A549 (cell line): ENCODE data around the gene CNTFR. TPM values are rescaled to one million over a fixed set of nuclear protein-coding genes. Genes with fewer than 3 reads are reported as not detected.
A peak's percentile ranks its signal among the peaks of the same experiment; 100 is the strongest.

Source experiments
- ATAC-seq, 2 experiments: fragments of 200-7000 bp in 1 of 2; fragments of >200 bp in 1 of 2; cut with Nextera tagmentation in 1 of 2; cut with Tn5 transposase in 1 of 2; 3 replicates each; pipeline versions ENCODE4 v1.8.0 to v1.9.1; 2018 to 2020; ENCODE audit warnings: mild to moderate bottlenecking in 1 of 2, moderate library complexity in 1 of 2
- CTCF ChIA-PET: fragments of 300-600 bp; sonication (Branson Sonifier 250); formaldehyde crosslinking; extraction: SDS; loops from one replicate; lab custom pipeline; 2021; ENCODE audit warnings: antibody characterized with exemption, inconsistent platforms; lab: Yijun Ruan, JAX
- POLR2A ChIA-PET: fragments of 350-600 bp; formaldehyde crosslinking; extraction: SDS; loops from one replicate; lab custom pipeline; 2021; ENCODE audit warnings: antibody characterized with exemption, inconsistent platforms; lab: Yijun Ruan, JAX
- DNase-seq, 2 experiments: peaks; one replicate each; pipeline versions ENCODE4 v3.0.0 to v3.0.0-alpha.2; 2011 to 2016; ENCODE audit warnings: low read depth in 1 of 2, low spot score in 1 of 2
- FAIRE-seq: peaks from 2 replicates; lab custom pipeline; 2011; peaks lifted over from hg19 to GRCh38; lab: Jason Lieb, UNC
- H3K27ac ChIP-seq, 2 experiments: fragments of >200 bp; sonication (Bioruptor Twin); formaldehyde crosslinking; 3 replicates each; pipeline ENCODE4 v1.5.1; 2016 to 2017
- H3K4me1 ChIP-seq: fragments of >200 bp; sonication (Bioruptor Twin); formaldehyde crosslinking; 3 replicates; pipeline ENCODE4 v1.6.1; 2016
- H3K4me2 ChIP-seq: fragments of >200 bp; sonication (Bioruptor Twin); formaldehyde crosslinking; 3 replicates; pipeline ENCODE4 v1.6.1; 2016
- H3K4me3 ChIP-seq: fragments of >200 bp; sonication (Bioruptor Twin); formaldehyde crosslinking; 3 replicates; pipeline ENCODE4 v1.5.1; 2016
- H3K9me3 ChIP-seq: fragments of >200 bp; sonication (Bioruptor Twin); formaldehyde crosslinking; 3 replicates; pipeline ENCODE4 v1.6.1; 2016
- ATOH8 ChIP-seq: fragments of 250-450 bp; sonication (Bioruptor Pico); IDR thresholded peaks from 2 replicates; pipeline ENCODE4 v1.5.0; 2020; ENCODE audit warnings: low read depth, mild to moderate bottlenecking, moderate library complexity
- BCL3 ChIP-seq: fragments of >200 bp; sonication (Bioruptor Twin); formaldehyde crosslinking; IDR thresholded peaks from 3 replicates; pipeline ENCODE4 v1.6.1; 2016
- CEBPB ChIP-seq, 2 experiments: fragments of >200 bp in 1 of 2; sonication (Bioruptor Twin) in 1 of 2; formaldehyde crosslinking in 1 of 2; IDR thresholded peaks; 2 replicates each; pipeline ENCODE4 v1.6.1; 2012 to 2016
- CHD2 ChIP-seq: fragments of 150-350 bp; IDR thresholded peaks from 2 replicates; pipeline ENCODE4 v1.6.1; 2014; ENCODE audit warnings: low read length; ENCODE audit not compliant: partially characterized antibody
- CHD4 ChIP-seq: fragments of 200-600 bp; sonication (generic); IDR thresholded peaks from 2 replicates; pipeline ENCODE4 v1.6.1; 2016; ENCODE audit warnings: antibody characterized with exemption, mild to moderate bottlenecking, borderline replicate concordance
- CTCF ChIP-seq: fragments of >200 bp; sonication (Bioruptor Twin); formaldehyde crosslinking; IDR thresholded peaks from 3 replicates; pipeline ENCODE4 v1.5.1; 2016
- E2F6 ChIP-seq: IDR thresholded peaks from 2 replicates; pipeline ENCODE4 v1.6.1; 2012; ENCODE audit warnings: low read depth, borderline replicate concordance
- EHMT2 ChIP-seq: fragments of 200-600 bp; sonication (generic); IDR thresholded peaks from 2 replicates; pipeline ENCODE4 v1.6.1; 2016; ENCODE audit warnings: antibody characterized with exemption, low read depth, mild to moderate bottlenecking, moderate library complexity
- GATA3 ChIP-seq: IDR thresholded peaks from 2 replicates; pipeline ENCODE4 v1.6.1; 2012; ENCODE audit warnings: borderline replicate concordance
- HEYL ChIP-seq: fragments of 250-450 bp; sonication (Bioruptor Pico); IDR thresholded peaks from 2 replicates; pipeline ENCODE4 v1.8.0; 2021; ENCODE audit warnings: mild to moderate bottlenecking, moderate library complexity
- HOXA7 ChIP-seq: fragments of 250-450 bp; sonication (Bioruptor Pico); IDR thresholded peaks from 2 replicates; pipeline ENCODE4 v1.5.0; 2020; ENCODE audit warnings: mild to moderate bottlenecking, moderate library complexity
- JUN ChIP-seq, 2 experiments: fragments of >200 bp; sonication (Bioruptor Twin); formaldehyde crosslinking; IDR thresholded peaks; 2 replicates in 1 of 2; 3 replicates in 1 of 2; pipeline ENCODE4 v1.6.1; 2016 to 2017
- KDM5A ChIP-seq: fragments of 200-600 bp; sonication (generic); IDR thresholded peaks from 2 replicates; pipeline ENCODE4 v1.6.1; 2016; ENCODE audit warnings: antibody characterized with exemption, mild to moderate bottlenecking
- MAFK ChIP-seq: fragments of 450-650 bp; IDR thresholded peaks from 2 replicates; pipeline ENCODE4 v1.6.1; 2014; ENCODE audit not compliant: partially characterized antibody
- MAX ChIP-seq: IDR thresholded peaks from 2 replicates; pipeline ENCODE4 v1.6.1; 2012
- MYC ChIP-seq: IDR thresholded peaks from 2 replicates; pipeline ENCODE4 v1.6.1; 2012; ENCODE audit warnings: mild to moderate bottlenecking, inconsistent platforms, low read length, improper control_type of control experiment, borderline replicate concordance
- NFE2L2 ChIP-seq: fragments of 150-350 bp; conservative IDR thresholded peaks from 2 replicates; pipeline ENCODE4 v1.6.1; 2014; ENCODE audit warnings: low read length
- POLR2A ChIP-seq: IDR thresholded peaks from 2 replicates; pipeline ENCODE4 v1.6.1; 2012; ENCODE audit warnings: mild to moderate bottlenecking, low read length
- POLR2AphosphoS2 ChIP-seq: conservative IDR thresholded peaks from 2 replicates; pipeline ENCODE4 v1.6.1; 2012; ENCODE audit warnings: low read length, improper control_type of control experiment, inconsistent platforms
- RAD21 ChIP-seq, 2 experiments: fragments of >200 bp in 1 of 2; sonication (Bioruptor Twin) in 1 of 2; formaldehyde crosslinking in 1 of 2; IDR thresholded peaks in 1 of 2; conservative IDR thresholded peaks in 1 of 2; 2 replicates in 1 of 2; 3 replicates in 1 of 2; pipeline ENCODE4 v1.6.1; 2012 to 2018; ENCODE audit warnings: inconsistent platforms in 1 of 2
- REST ChIP-seq: fragments of 200-600 bp; sonication (generic); IDR thresholded peaks from 2 replicates; pipeline ENCODE4 v1.6.1; 2016; ENCODE audit warnings: antibody characterized with exemption, mild to moderate bottlenecking, moderate library complexity
- RFX5 ChIP-seq: fragments of 450-650 bp; IDR thresholded peaks from 2 replicates; pipeline ENCODE4 v1.7.1; 2014; ENCODE audit warnings: antibody characterized with exemption, mild to moderate bottlenecking, moderate library complexity
- RNF2 ChIP-seq: fragments of 200-600 bp; sonication (generic); IDR thresholded peaks from 2 replicates; pipeline ENCODE4 v1.6.1; 2016; ENCODE audit warnings: low read depth, mild to moderate bottlenecking, antibody characterized with exemption, moderate library complexity, borderline replicate concordance
- SMC3 ChIP-seq: fragments of >200 bp; sonication (Bioruptor Twin); formaldehyde crosslinking; IDR thresholded peaks from 3 replicates; pipeline ENCODE4 v1.6.1; 2018; ENCODE audit warnings: inconsistent platforms
- WGBS: methylation state at CpG from one replicate; pipeline ENCODE4 v1.1.6; 2017; ENCODE audit errors: missing lambda C conversion rate; 5-methylcytosine and 5-hydroxymethylcytosine counted together
- polyA plus RNA-seq, 4 experiments: library from polyadenylated mRNA; depleted of rRNA in 3 of 4; stranded (reverse); fragments of >200 nt; fragmentation: RNase III in 1 of 4; extraction: RNeasy Plus Mini Kit Qiagen cat#74134 plus additional on column Dnase treatment in 1 of 4; gene quantifications; 2 replicates in 3 of 4; 3 replicates in 1 of 4; pipeline ENCODE4 v1.2.3, GENCODE V29; 2011 to 2017

The CNTFR gene
- polyA plus RNA-seq, 2 of the 4 experiments (the other 2 are of a cell fraction) = 0.09 TPM; not detected in 1

GRCh38 chr9:34612788-34613390 lies 23.4 kb upstream of the CNTFR start:
- peak overlapping the region; percentile 91 to 94 for H3K27ac ChIP-seq
- ChIA-PET CTCF (interaction anchor here (0.6 to 17.0 kb wide), 21 partner anchors 9 to 209 kb away, joined by 3 to 429 read pairs (median 5); partner anchors contain the start of genes ARID3C, GALT and SIGMAR1), POLR2A (interaction anchor here (0.6 to 1.1 kb wide), 4 partner anchors 21 to 232 kb away, joined by 3 to 4 read pairs (median 3); partner anchors contain the start of gene SIGMAR1)
- H3K4me2 ChIP-seq = peak overlapping the region; percentile 96
- FAIRE-seq (no peak), DNase-seq (peak; percentile 80 to 86), ATAC-seq (peak; percentile 80 to 88)
- peak overlapping the region; percentile 75 for H3K4me3 ChIP-seq
- H3K4me1 ChIP-seq = peaks cover 13% of the 10 kb centered on the region; the same call in 1 of the 3 replicates
- no peaks in the 10 kb centered on the region for H3K9me3 ChIP-seq
- WGBS = under 1% methylated on average over 15 of the region's 15 CpGs
- TF ChIP-seq RFX5 = no peak
- no peak for TF ChIP-seq REST
- peak; percentile 82 for TF ChIP-seq CTCF
- peak; percentile 54 to 58 for TF ChIP-seq RAD21 (conservative IDR thresholded peaks at IDR 0.05 in 1 of 2, IDR thresholded peaks at IDR 0.05 in 1 of 2)
- no peak for TF ChIP-seq HOXA7 (CRISPR knock-in tag)
- peak; percentile 77 for TF ChIP-seq SMC3
- no peak for TF ChIP-seq JUN (IDR thresholded peaks at IDR 0.05)
- TF ChIP-seq NFE2L2 = no peak
- no peak for TF ChIP-seq BCL3
- TF ChIP-seq CEBPB (IDR thresholded peaks at IDR 0.05) = peak in 1 of 2 experiments; percentile 58; a peak in 2 of 4 replicates

- ChIA-PET POLR2A (interaction anchor here (0.6 to 1.1 kb wide), 3 partner anchors 22 to 232 kb away, joined by 3 read pairs; partner anchors contain the start of gene SIGMAR1), CTCF (interaction anchor here (0.7 to 17.0 kb wide), 15 partner anchors 9 to 152 kb away, joined by 3 to 429 read pairs (median 5); partner anchors contain the start of genes ARID3C, GALT and SIGMAR1)
- peak within 1 kb of the TSS; percentile 96 for H3K4me2 ChIP-seq
- H3K9me3 ChIP-seq = no peaks in the 10 kb centered on the region
- DNase-seq = peak; percentile 78 to 86
- H3K4me1 ChIP-seq = peaks cover 18% of the 10 kb centered on the region; the same call in 1 of the 3 replicates
- 2% methylated on average over 44 of the region's 77 CpGs for WGBS
- ATAC-seq = peak; percentile 85 to 95
- peak within 1 kb of the TSS; percentile 75 for H3K4me3 ChIP-seq
- H3K27ac ChIP-seq = peak within 1 kb of the TSS; percentile 91 to 94
- no peak for FAIRE-seq
- TF ChIP-seq MYC (no peak), CHD2 (no peak), POLR2AphosphoS2 (no peak), GATA3 (peak; percentile 8; the same call in 1 of the 2 replicates), E2F6 (no peak), MAFK (no peak), ATOH8 (CRISPR knock-in tag) (no peak), KDM5A (no peak), CHD4 (no peak), NFE2L2 (no peak), EHMT2 (no peak), MAX (peak; percentile 71), HEYL (no peak), JUN (IDR thresholded peaks at IDR 0.05) (peak; percentile 89 to 91), POLR2A (peak; percentile 90), RNF2 (peak; percentile 54; the same call in 1 of the 2 replicates), RAD21 (conservative IDR thresholded peaks at IDR 0.05 in 1 of 2, IDR thresholded peaks at IDR 0.05 in 1 of 2) (no peak)
Observed at GRCh38 chr9:34611811-34612787, 22.6 kb upstream of the CNTFR start, which contains the start of gene RPP25L. Gene RPP25L (minus strand): TSS chr9:34612097. CDS start chr9:34611296, 801 bp downstream.
